HG02642 (cell line): ENCODE results near the gene TAF1B.
"Not testable (repeated sequence)": the region's sequence is repeated elsewhere in the genome, so short reads cannot be mapped to it uniquely, and the experiment has no call there.

Experiments used
- ATAC-seq: cut with Tn5 transposase; IDR thresholded peaks from one replicate; pipeline ENCODE4 v1.9.1; 2021; ENCODE audit warnings: mild to moderate bottlenecking; ENCODE audit not compliant: unreplicated experiment, poor library complexity

The TAF1B gene

DNA sequence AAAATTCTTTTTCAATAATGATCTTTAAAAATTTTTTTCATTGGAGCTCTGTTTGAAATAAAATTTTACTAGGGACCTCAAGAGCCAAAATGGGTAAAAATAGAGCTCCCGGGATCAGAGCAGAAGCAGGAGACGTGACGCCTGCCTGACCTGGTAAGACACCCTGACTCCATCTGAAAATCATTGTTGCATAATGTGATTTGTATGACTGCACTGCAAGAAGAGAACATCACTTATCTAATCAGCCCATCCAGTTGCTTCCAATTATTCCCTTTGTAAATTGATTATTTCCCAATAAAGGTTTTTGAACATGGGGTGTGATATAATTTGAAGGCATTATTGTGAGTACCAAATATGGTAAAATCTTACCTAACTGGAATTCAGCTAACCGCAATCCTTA is 17.1 kb upstream of the TAF1B start:
- ATAC-seq, result no peak

DNA sequence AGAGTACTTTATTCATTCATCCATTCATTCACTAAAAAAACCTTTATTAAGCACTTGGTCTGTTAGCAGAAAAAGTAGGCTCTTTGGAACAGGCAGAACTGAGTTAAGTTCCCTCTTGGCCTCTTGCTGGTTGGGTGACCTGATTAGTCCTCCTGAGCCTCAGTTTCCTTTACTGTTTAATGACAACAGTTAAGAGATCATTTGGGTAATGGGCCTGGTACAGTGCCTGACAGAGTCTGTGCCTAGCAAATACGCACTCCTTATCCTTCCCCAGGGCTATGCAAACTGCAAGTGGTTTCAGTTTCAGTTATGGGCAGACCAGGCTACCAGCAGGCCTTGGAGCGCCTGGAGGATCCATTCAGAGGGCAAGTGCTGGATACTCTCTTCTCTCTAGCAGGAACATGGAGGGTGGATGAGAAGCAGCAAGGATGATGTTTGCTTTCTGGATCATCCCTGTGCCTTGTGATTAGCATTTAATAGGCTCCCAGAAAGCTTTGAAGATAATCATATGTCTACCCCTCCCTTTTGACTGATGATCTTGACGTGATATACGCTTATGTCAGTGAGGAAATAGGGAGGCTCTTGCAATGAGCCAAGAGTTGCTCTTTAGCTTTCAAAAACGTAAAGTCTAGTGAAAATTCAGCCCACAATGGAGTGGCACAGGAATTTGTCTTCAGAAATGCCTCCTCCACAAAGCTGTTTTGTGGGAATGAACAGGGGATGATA is 12.4 kb upstream of the TAF1B start:
- no peak for ATAC-seq

DNA sequence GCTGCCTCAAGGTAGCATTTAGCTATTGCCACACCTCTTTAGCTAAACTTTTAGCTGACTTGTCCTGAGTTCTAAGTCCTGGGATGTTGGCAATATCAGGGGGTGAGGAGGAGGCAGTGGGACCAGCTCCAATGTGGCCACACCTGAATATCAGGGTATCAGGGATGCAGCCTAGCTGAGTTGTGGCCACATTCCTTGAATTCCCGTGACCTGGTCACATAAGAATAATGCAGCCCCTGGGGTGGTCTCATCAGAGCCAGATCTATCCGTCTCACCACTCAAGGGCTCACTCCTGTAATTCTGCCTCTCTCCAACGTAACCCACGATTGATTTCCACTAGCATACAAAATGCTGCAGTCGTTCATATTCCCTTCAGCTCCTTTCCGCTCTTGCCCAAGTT is 11.6 kb upstream of the TAF1B start:
- ATAC-seq, result no peak

DNA sequence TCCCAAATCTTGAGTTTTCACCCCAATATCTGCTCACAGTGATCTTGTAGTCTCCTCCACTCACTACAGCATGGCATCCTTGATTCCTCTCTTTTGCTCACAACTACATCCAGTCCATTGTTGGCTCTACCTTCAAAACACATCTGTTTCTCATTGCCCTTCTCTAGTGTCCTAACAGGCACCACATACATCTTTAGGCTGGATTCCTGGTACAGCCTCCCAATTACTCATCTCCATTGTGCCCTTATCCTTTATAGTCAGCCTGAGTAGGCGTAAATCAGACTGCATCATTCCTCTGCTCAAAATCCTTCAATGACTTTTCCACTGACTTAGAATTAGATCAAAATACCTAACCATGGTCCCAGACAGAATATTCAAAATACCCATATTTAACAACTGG is 10.7 kb upstream of the TAF1B start:
- no peak for ATAC-seq

DNA sequence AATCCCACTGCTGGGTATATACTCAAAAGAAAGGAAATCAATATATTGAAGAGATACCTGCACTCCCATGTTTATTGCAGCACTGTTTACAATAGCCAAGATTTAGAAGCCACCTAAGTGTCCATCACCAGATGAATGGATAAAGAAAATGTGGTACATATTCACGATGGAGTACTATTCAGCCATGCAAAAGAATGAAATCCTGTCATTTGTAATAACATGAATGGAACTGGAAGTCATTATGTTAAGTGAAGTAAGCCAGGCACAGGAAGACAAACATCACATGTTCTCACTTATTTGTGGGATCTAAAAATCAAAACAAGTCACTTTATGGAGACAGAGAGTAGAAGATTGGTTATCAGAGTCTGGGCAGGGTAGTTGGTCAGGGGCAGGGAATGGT is 8.2 kb upstream of the TAF1B start:
- not testable (repeated sequence) for ATAC-seq

DNA sequence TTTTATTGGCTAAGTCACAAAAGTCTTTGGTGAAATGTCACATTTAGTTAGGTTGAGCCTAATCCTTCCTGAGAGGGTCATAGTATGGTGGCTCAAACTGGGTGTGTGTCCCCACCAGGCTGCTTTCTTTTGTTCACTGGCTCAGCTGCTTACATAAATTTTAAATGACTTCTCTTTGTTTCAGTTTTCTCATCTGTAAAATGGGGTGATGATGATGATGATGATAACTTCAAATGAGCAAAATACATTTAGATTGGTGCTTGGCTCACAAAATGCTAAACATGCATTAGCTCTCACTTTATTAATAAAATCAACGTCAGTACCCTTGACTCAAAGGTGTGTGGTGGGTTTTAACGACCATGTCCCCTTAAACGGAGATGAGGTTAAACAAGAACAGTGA is 7.2 kb upstream of the TAF1B start:
- ATAC-seq, result no peak

DNA sequence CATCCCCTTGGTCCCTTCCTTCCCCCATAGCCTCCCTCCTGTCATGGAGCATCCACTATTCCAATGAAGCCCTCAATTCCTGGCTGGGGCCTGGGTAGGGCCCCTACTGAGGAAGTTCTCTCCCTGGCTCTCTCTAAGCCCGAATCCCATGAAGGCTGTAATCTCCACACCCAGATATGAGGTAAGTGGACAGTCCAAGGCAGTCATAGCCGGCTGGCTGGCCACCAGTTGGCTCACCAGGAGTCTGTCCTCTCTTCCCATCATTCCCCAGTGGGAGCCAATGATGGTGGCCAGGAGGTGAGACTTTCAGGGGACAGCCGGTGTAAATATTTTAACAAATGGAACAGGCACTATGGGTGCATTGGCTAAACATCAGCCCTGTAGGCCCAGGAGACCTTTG is 6.8 kb upstream of the TAF1B start:
- ATAC-seq, result no peak

DNA sequence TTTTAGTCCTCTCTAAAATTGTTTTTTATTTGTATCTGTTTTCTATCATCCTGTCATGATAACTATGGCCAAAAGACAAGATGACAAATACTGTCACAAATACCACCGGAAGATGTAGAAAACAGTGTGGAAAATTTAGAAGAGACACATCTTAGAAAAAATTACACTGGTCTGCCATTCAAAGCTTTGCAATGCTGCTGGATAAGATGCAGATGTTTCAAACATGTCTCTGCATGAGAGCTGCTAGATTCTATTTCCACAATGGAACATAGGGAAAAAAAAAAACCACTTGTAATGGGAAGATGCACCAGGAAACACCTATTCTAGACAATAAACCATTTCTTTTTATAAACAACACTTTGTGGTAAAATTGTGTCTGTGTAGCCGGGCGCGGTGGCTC is 5.8 kb upstream of the TAF1B start:
- no peak for ATAC-seq

DNA sequence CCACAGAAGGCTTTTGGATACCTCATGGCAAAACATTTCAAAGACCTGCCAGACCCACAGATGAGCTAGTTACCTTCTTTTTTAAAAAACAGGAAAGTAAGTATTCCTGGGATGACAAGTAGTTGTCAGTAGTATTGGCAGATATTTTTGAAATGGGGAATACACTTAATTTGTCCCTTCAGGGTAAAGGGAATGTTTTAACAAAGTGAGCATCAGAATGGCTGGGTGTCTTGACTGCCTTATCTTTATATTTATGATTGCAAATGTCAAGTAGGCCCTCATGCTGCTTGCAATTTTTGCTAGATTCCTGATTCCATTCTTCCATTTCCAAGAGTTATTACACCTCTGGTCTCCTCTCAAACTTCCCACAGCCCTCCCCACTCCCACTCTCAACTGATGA is 4.9 kb upstream of the TAF1B start:
- no peak for ATAC-seq

DNA sequence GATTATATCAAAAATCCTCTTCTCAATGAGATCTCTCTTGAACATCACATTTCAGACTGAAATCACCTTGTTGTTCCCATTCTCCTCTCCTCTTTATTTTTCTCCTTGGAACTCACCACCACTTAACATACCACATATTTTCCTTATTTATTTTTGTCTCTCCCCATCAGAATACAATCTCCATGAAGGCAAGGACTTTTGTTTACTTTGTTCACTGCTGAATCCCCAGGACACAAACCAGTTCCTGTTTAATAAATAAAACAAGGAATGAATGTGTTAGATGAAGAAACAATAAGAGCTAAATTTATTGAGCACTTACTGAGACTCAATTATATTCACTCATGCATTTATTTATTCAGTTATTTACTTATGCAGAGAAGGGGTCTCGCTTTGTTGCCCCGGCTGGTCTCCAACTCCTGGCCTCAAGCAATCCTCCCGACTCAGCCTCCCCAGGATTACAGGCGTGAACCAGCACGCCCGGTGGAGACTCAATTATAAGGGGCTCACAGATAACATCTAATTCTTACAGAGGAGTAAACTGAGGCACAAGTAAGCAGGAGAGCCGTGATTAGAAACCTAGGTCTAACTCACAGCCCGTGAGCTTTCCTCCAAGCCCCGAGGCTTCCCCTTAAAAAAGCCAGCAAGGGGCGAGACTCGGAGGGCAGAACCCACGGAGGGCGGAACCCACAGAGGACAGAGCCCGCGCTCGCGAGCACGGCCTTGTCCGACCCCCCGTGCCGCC is 616 bp upstream of the TAF1B start:
- no peak for ATAC-seq

DNA sequence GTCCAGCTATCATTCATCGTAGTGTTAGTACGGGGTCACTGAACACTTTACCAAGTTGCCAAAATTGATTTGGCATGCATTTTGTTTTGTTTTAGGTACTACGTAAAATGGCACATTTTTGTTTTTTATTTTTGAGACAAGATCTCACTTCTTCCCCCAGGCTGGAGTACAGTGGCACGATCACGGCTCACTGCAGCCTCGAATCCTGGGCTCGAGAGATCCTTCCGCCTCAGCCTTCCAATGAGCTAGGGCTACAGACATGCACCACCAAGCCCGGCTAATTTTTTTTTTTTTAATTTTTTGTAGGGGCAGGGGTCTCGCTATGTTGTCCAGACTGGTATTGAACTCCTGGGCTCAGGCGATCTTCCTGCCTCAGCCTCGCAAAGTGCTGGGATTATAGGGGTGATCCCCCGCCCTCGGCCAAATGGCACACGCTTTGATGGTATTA is 786 bp downstream of the TAF1B start:
- ATAC-seq, result no peak

DNA sequence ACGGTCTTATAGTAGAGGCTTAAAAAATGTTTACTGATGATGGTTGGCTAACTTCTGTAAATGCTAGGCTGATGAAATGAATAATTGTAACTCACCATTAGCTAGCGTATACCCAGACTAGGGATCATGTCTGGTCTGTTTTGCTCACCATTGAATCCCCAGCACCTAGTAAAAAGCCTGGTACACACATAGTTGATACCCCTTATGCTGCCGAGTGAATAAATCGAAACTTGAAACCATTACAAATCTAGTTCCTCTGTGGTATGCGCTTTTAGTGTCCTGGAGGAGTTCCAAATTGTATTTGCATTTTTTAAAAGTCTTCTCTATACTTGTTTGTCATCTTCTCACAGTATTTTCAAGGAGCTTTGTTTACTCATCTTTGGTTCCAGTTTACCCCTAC is 1.3 kb downstream of the TAF1B start:
- ATAC-seq, result peak; percentile 28

DNA sequence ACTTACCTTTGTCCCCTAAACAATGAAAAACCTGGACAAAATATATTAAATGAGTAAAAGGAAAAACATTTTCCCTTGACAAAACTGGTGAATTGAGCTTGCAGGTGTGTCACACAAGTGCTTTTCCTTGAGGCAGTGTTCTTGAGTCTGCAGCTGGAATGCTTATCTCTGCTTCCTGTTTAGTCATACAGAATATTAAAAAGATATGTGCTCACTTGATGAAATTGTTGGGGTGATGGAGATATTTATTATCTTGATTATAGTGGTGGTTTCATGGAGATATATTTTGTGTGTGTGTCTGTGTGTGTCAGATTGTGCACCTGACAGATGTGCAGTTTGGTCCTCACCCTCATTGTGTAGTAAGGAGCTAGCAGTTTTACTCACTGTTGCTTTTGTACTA is 3.3 kb downstream of the TAF1B start:
- ATAC-seq, result no peak

DNA sequence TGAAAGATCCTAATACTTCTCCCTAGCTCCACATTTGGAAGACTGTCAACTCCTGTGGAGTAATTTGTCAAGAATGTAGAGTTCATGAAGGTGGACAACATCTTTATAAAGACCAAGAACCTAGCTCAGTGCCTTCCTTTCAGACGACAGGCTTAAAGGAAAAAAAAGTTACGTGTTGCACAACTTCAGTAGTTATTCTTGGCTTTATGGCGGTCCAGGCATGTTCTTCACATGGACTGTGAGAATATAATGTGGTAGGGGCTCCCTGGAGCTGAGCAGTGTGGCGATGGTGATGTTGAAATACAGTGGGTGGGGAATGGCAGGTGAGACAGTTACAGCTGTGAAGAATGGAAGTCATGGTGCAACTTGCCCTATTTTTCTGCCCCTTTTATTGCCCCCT is 3.9 kb downstream of the TAF1B start:
- no peak for ATAC-seq

DNA sequence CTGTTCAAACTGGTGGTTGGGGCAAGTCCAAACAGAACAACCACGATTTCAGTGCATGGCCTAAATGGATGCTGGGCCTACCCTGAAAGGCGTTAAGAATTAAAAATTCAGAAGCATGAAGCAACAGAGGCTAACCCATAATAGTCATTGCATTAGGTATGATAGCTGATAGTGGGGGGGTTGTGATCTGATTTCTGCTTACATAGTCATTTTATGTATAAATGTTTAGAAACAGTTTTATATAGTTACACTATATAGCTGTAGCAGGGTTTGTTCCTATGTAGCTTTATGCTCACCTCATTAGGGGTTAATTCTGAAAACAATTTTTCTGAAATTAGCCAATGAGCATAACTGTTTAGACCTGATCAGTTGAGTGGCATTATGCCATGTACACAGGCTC is 9.6 kb downstream of the TAF1B start:
- no peak for ATAC-seq

DNA sequence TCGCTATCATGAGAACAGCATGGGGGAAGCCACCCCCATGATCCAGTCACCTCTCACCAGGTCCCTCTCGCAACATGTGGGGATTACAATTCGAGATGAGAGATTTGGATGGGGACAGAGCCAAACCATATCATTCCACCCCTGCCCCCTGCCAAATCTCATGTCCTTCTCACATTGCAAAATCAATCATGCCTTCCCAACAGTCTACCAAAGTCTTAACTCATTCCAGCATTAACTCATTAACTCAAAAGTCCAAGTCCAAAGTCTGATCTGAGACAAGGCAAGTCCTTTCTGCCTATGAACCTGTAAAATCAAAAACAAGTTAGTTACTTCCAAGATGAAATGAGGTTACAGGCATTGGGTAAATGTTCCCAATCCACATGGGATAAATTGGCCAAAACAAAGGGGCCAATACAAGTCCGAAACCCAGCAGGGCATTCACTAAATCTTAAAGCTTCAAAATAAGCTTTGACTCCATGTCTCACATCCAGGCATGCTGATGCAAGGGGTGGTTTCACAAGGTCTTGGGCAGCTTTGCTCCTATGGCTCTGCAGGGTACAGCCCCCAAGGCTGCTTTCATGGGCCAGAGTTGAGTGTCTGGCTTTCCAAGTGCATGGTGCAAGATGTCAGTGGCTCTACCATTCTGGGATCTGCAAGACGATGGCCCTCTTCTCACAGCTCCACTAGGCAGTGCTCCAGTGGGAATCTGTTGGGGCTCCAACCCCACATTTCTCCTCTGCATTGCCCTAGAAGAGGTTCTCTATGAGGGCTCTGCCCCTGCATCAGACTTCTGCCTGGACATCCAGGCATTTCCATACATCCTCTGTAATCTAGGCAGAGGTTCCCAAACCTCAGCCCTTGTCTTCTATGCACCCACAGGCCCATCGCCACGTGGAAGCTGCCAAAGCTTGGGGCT is 14.8 kb downstream of the TAF1B start:
- ATAC-seq, result no peak

DNA sequence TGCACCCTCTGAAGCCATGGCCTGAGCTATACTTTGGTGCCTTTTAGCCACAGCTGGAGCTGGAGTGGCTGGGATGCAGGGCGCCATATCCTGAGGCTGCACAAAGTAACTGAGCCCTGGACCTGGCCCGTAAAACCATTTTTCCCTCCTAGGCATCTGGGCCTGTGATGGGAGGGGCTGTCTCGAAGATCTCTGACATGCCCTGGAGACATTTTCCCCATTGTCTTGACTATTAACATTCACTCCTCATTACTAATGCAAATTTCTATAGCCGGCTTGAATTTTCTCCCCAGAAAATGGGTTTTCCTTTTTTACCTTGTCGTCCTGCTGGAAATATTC is 15.4 kb downstream of the TAF1B start:
- no peak for ATAC-seq

DNA sequence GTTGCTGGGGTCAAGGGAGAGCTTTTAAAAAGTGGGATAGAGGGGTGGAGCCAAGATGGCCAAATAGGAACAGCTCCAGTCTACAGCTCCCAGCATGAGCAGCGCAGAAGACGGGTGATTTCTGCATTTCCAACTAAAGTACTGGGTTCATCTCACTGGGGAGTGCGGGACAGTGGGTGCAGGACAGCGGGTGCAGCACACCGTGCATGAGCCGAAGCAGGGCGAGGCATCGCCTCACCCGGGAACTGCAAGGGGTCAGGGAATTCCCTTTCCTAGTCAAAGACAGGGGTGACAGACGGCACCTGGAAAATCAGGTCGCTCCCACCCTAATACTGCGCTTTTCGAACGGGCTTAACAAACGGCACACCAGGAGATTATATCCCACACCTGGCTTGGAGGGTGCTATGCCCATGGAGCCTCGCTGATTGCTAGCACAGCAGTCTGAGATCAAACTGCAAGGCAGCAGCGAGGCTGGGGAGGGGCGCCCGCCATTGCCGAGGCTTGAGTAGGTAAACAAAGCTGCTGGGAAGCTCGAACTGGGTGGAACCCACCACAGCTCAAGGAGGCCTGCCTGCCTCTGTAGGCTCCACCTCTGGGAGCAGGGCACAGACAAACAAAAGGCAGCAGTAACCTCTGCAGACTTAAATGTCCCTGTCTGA is 17.8 kb downstream of the TAF1B start:
- not testable (repeated sequence) for ATAC-seq

DNA sequence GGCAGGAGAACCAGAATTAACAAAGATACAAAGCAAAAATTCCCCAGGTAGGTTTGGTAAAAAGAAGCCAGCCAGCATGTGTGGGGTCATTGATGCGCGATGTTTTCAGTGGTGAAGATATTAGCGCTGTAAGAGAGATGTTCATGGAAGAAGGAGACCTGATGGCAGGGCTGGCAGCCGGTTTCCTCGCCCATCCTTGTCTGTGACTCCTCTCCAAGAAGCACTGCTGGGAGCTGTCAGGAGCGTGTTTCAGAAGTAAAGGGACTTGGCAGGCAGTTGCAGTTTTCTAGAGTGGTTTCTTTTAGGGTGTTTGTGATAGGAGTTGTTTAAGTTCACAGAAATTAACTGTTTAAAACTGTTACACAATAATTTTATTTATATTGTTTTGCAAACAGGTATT is 24.6 kb downstream of the TAF1B start:
- no peak for ATAC-seq

DNA sequence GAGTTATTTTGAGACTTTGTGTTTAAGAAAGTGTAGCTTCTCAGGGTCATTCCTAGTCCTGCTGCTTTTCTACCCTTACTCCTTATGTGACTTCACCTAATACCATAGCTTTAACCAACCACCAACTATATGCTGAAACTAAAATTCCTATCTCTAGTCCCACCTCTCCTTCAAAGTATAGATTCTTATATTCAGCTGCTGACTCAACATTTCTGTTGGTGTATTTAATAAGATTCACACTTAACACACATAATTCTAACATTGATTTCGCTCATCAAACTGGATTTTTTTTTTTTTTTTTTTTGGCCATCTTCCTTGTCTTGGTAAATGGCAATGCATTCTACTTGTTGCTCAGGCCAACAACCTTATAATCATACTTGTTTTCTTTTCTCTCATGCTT is 30.1 kb downstream of the TAF1B start:
- ATAC-seq, result no peak

DNA sequence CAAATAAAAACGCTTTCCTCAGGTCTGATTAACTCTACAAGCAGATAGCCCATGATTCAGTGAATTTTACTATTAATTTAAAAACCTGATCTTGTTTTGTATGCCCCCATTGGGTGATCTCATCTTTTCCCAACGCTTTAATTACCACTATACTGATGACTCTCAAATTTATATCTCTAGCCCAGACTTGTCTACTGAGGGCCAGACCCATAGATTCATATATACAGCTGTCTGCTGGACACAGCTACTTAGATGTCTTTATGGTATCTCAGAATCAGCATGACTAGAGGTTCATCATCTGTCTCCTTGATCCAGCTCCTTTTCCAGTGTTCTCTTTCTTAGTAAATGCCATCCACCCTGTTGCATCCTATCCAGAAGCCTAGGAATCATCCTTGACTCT is 33.8 kb downstream of the TAF1B start:
- ATAC-seq, result no peak
